Fibroblast of skin of abdomen (primary cell): Measurements from ENCODE around the gene ZC3H7B. TPM values are rescaled to one million over a fixed set of nuclear protein-coding genes. Genes with fewer than 3 reads are reported as not detected.
"Not testable (repeated sequence)": the region's sequence is repeated elsewhere in the genome, so short reads cannot be mapped to it uniquely, and the experiment has no call there.

ENCODE experiments used
- DNase-seq: peaks from one replicate; pipeline ENCODE4 v3.0.0-alpha.2; 2013
- polyA plus RNA-seq, 2 experiments: library from polyadenylated mRNA; unstranded; fragments of 120-200 nt; gene quantifications; one replicate each; pipeline ENCODE4 v1.2.1, GENCODE V29; 2013; ENCODE audit not compliant: insufficient read length in 2 of 2

Gene ZC3H7B
- 64.0 TPM for polyA plus RNA-seq (2013, experiment 1 of 2; ENCODE audit: insufficient read length)
- polyA plus RNA-seq (2013, experiment 2 of 2; ENCODE audit: insufficient read length), result 65.4 TPM

DNA sequence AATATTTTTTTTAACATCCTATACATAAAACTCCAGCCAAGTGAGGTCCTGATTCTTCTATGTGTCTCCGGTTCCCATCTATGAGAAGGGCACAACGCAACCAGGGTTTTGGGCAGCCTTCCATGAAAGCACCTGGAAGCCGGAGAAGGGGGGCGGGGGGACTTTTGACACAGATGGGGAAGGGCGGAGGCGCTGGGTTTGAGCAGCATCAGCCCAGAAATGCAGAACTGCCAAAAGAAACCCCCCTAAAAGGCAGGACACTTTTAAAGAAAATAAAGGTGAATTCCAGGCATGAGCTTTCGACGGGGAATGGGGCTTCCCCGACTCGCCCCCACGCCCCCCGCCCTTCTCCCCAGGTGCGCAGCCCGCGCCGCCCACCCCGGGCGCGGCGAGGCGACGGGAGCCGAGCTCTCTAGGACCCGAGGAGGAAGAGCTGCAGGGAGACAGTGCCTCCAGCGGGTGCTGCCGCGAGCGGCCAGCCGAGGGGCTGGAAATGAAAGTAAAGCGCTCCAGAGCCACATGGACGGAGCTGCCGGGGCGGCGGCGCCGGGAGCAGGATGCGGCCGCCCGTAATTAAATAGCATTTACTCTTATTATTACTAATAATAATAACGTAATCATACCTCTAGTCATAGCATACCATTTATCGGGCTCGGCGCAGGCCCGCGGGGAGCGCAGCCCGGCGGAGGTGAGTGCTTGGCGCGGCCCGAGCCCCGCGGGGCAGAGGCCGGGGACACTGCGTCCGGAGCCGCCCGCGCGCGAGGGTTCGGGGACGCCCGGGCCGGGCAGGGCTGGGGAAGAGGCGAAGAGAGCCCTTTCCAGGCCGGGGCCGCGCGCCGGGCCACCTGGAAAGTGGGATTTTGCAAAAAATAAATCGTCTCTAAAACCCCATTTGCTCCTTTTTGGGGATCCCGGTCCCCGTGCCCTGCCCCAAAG, at the start of gene ZC3H7B:
ZC3H7B (plus strand) TSS at position 441 of the 936 bp plus-strand sequence. CDS start 19,136 bp downstream, outside the sequence.
- DNase-seq, result peak; percentile 82

- DNase-seq, result no peak
Measured at GRCh38 chr22:41252365-41252764, 49.0 kb upstream of the ZC3H7B start.

- DNase-seq, result no peak
Measured at GRCh38 chr22:41254230-41254629, 47.1 kb upstream of the ZC3H7B start.

DNA sequence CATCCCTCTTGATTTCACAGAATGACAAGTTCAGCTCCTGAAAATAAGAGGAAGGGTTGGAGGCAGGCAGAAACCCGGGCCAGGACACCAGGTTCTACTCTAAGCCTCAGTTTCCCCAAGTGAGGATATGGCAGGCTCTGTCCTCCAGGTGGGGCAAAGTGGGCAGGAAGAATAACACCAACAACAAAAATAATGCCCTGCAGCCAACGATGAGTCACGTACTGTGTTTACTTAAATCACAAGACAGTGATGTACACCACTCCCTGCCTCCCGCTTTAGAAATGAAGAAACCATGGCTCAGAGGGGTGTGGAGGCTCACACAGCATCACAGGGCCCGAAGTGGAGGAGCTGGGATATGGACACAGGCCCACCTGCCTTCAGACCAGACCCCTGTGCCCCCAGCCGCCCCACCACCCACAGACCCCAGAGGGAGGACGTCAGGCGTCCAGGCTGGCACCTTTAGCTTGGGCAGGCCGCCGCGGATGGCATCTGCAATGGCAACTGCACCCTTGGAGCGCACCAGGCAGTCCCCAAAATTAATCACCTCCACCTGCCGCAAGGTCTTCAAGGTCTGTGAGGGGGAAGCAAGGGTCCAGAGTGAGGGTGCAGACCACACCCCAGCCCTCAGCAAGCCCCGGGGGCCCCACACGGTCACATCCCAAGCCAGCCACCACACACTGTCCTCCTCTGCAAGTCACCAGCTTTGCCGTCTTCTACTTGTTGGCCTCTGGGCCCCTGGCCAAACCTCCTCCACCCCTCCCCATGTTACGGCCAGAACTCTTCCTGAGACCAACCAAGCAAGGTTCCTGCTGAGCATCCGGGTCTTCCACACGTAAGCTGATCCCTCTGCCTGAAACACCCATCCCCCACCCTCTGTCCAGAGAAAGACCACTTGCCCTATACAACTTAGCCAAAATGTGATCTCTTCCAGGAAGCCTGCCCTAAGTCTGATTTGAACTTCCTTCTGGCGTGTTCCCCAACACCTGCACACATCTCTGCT, 44.8 kb upstream of the ZC3H7B start:
- DNase-seq, result no peak

- no peak for DNase-seq
Measured at GRCh38 chr22:41257696-41258095, 43.6 kb upstream of the ZC3H7B start.

DNA sequence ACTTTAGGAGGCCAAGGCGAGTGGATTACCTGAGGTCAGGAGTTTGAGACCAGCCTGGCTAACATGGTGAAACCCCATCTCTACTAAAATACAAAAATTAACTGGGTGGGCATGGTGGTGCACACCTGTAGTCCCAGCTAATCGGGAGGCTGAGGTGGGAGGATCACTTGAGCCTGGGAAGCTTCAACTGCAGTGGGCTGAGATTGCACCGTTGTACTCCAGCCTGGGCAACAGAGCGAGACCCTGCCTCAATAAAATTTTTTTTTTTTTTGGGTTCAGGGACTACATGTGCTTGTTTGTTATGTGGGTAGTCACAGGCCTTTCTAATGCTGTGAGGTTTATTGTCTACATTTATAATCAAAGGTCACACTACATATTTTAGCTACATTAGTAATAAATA, 41.6 kb upstream of the ZC3H7B start:
- not testable (repeated sequence) for DNase-seq

DNA sequence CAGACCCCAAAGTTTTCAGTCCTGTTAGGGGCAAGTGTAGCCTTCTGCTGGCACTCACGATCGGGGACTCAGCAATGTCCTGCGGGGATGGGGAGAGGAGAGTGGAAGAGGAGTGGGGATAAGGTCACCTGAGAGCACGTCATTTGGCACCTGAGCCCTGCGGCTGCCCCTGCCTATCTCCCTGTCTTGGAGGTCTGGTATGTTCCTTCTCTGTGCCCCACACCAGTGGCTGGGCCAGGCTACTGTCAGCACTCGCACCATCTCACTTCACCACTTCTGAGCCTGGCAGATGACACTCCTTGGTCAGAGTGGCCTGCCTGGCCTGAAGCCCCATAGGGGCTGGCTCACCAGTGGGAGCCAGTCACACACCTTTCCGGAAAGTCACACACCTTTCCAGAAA, 40.5 kb upstream of the ZC3H7B start:
- DNase-seq, result no peak

DNA sequence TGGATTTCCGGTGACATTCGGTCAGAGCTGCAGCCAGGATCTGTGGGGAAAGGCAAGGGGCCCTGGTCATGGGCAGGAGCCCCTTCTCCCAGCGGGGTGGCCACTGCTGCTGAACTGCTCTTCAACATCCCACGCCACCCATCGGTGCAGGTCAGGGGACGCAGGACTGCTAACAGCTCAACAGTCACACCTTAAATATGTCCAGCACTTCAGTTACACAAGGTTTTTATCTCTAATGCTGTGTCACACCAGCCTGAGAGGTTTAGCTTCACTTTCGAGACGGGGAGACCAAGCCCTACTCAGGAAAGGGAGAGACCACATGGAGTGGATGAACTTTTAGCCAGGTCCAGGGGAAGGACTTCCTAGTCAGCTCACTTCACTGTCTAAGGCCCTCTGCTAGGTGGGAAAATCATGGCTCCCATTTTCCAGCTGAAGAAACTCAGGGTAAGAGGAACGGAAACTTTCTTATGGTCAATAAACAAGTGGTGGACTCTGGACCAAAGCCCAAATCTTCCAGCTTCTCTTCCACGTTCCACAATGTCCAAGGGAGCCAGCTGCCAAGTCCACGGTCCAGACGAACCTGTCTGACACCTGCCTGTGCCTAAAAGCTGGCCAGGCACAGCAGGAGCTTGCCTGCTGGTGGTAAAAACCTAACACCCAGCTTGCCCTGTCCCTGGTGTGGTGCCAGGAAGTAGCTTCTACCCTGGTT, 39.6 kb upstream of the ZC3H7B start:
- no peak for DNase-seq

GRCh38 chr22:41262250-41262765, 39.0 kb upstream of the ZC3H7B start:
- DNase-seq, result no peak

DNA sequence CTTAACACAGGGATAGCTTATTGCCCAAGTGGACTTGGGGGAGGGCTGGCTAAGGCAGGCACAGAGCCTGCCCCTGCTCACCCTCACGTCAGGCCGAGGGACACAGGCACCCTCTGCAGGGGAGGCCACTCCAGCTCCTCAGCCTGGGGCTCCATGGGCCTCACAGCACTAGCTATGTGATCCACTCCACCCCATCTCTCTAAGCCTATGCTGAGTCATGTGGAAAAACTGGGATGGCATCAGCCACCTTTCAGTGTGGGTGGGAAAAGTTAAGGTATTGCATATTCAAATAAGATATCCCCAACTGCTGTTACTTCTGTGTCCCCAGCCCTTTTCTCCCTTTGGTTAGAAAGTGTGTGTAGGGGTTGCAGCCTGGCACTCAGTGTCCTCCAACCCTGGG, 37.6 kb upstream of the ZC3H7B start:
- no peak for DNase-seq

DNA sequence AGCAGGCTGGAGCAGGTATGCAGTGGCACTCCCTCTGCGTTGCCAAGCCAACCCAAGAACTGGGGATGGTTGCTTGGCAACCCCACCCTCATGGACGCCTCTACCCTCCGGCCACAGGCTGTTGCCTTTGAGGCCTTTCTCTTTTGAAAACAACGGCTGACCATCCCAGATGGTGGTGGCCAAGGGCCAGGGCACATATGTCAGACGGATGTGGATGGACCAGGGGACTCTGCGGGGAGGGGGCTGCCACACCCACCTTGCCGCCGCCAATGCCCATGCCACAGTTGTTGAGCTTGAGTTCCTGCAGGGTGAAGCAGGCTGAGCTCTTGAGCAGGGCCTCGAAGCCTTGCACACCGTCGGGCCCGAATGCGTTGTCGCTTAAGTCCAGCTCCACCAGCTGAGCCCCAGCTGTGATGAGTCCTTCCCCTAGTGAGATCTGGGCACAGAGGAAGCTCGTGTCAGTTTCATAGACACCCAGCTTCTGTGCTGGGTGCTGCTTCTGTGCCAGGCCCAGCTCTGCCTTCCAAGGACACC, 36.9 kb upstream of the ZC3H7B start:
- no peak for DNase-seq

DNA sequence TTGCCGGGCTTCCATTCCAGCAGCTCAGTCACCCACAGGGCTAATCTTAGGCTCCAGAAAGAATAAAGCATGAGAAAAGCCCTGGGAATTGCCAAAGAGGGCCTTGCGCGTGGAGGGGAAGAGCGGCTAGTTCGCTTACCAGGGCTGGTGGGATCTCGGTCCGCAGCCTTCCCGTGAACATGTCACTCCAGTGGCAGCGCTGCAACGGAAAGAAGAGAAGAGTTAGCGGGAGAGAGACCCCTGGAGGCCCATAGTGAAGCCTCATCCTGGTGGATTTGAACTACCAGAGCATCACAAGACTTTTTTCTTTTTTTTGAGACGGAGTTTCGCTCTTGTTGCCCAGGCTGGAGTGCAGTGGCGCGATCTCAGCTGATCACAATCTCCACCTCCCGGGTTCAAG, 33.4 kb upstream of the ZC3H7B start:
- DNase-seq, result no peak

GRCh38 chr22:41271787-41272186, 29.5 kb upstream of the ZC3H7B start:
- no peak for DNase-seq

GRCh38 chr22:41273128-41273527, 28.2 kb upstream of the ZC3H7B start:
- DNase-seq, result no peak

- DNase-seq, result no peak
Measured at GRCh38 chr22:41274856-41275255, 26.5 kb upstream of the ZC3H7B start.

GRCh38 chr22:41280065-41280464, 21.3 kb upstream of the ZC3H7B start:
- no peak for DNase-seq

DNA sequence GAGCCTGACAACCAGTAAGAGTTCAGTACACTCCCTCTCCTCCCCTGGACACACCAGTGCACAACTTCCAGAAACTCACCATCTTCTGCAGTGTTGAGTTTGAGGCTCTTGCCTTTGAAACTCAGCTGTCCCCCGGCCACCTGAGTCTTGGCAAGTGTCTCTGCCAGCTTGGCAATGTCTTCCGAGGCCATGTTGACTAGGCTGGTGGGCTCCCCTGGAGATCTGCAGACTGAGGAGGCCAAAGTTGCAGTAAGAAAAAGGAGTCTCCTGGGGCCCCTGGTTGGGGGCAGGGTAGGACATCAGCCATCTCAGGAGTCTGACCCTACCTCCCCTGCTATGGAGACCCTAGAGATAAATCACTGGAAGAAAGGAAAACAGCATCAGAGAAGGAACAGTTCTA, 20.5 kb upstream of the ZC3H7B start:
- no peak for DNase-seq

- DNase-seq, result no peak
Measured at GRCh38 chr22:41284465-41284864, 16.9 kb upstream of the ZC3H7B start.

DNA sequence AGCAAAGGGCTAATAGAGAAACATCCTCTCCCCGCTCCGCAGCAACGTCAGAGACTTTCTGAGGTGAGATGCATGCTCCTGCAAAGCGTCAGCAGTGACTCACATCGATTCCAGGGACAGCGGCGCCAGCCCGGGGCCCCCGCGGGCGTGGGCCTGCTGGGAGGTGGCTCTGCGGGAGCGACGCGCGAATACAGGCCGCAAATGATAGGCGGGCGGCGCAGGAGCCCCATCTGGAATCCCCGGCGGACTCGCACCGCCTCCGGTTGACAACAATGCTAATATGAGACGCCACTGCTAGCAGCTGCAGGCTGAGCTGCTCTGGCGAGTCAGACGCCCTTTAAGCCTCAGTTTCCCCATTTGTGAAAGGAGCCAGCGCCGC, 15.9 kb upstream of the ZC3H7B start:
- peak; percentile 86 for DNase-seq

- DNase-seq, result peak; percentile 98
Measured at GRCh38 chr22:41285820-41286638, 15.3 kb upstream of the ZC3H7B start, which contains the start of gene RANGAP1. Gene RANGAP1 (minus strand): TSS chr22:41286187. CDS start chr22:41281044, 5,143 bp downstream.

GRCh38 chr22:41286639-41287091, 14.7 kb upstream of the ZC3H7B start:
- peak; percentile 23 for DNase-seq
